ENCODE results near the gene TMEM240. TPM values are rescaled to one million over a fixed set of nuclear protein-coding genes. Genes with fewer than 3 reads are reported as not detected.

TMEM240 gene
- total and polyA plus RNA-seq, 10 of the 15 experiments (the other 5 are each of a cell fraction or from before 2014, with no cell fraction given), result 0.17 to 0.49 TPM; not detected in 8

DNA sequence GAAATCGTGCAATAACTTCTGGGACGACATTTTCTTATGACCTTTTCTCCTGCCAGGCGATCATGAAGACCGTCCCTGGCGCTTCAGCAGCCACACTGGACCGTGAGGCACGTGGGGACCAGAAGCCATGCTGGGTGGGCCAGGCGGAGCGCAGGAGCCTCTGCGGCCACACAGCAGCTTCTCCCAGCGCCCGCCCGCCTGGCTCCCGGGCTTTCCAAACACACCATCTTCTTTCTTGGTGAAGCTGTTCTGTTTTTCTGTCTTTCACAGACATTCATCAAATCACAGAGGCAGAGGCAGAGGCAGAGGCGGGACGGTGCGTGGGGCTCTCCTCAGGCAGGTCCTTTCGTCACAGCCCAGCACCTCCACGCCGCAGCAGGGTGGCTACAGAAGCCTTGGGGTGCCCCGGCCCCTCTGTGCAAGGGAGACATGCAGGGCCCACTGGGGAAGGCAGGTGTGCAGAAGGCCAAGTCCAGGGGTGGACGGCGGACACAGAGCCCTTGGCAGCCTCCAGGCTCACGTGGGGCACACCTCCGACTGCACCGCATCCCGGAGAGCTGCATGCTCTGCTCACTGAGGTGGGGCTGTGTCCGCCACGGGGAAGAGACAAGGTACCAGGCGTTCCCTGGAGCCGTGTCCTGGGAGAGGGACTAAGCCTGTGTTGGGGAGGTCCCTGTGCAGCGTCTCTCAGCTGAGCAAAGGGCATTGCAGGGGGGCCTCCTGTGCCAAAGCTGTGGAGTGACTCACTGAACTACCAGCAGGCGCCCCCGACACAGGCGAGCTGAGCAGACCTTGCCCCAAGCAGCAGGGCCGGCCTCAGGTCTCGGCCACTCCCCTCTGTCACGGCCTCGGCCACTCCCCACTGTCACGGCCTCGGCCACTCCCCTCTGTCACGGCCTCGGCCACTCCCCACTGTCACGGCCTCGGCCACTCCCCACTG is 2.6 kb upstream of the TMEM240 start:
- RAD21 ChIA-PET (ENCODE audit: unreplicated experiment), result no interaction called here
- Histone ChIP-seq H3K27me3 (replicated peaks in 1 of 2; ENCODE audit: control insufficient read depth in 2 of 2, insufficient read depth in 2 of 2, low read length in 1 of 2) (no peaks in the 10 kb centered on the region), H3K4me2 (ENCODE audit: control insufficient read depth, insufficient read depth) (no peak overlapping the region), H3K9ac (ENCODE audit: control insufficient read depth, insufficient read depth, low read length) (no peak overlapping the region), H4K20me1 (ENCODE audit: control insufficient read depth, insufficient read depth) (no peaks in the 10 kb centered on the region), H3K4me3 (no peak overlapping the region), H3K36me3 (ENCODE audit: control insufficient read depth in 2 of 2, insufficient read depth in 2 of 2, low read length in 1 of 2) (no peaks in the 10 kb centered on the region; a peak in 2 of 4 replicates), H3K9me3 (replicated peaks; ENCODE audit: control insufficient read depth, insufficient read depth, low read length) (no peaks in the 10 kb centered on the region), H3K27ac (ENCODE audit: control insufficient read depth, insufficient read depth) (no peak overlapping the region), H3K4me1 (ENCODE audit: control insufficient read depth, insufficient read depth, low read length) (no peaks in the 10 kb centered on the region), H2AFZ (ENCODE audit: control insufficient read depth, low read depth, low read length) (no peak overlapping the region), H3K79me2 (ENCODE audit: control insufficient read depth, insufficient read depth, low read length) (no peaks in the 10 kb centered on the region)
- DNase-seq (ENCODE audit: low read depth, low spot score) (no peak), ATAC-seq (no peak), FAIRE-seq (no peak)
- POLR2A ChIA-PET, result no interaction called here
- in situ Hi-C loops (cut with MboI) (no loop called here), intact Hi-C loops (cut with micrococcal nuclease; ENCODE audit: unreplicated experiment) (no loop called here)
- WGBS (ENCODE audit: insufficient coverage, insufficient replicate concordance, low lambda C conversion rate, missing lambda C conversion rate), result 80% methylated on average over 43 of the region's 45 CpGs
- BruUV-seq (replicated peaks), result no TSS peak
- SMC1A ChIA-PET (ENCODE audit: uncharacterized antibody, unreplicated experiment), result no interaction called here
- CTCF ChIA-PET, result no interaction called here
- TF ChIP-seq, protein P1, sequence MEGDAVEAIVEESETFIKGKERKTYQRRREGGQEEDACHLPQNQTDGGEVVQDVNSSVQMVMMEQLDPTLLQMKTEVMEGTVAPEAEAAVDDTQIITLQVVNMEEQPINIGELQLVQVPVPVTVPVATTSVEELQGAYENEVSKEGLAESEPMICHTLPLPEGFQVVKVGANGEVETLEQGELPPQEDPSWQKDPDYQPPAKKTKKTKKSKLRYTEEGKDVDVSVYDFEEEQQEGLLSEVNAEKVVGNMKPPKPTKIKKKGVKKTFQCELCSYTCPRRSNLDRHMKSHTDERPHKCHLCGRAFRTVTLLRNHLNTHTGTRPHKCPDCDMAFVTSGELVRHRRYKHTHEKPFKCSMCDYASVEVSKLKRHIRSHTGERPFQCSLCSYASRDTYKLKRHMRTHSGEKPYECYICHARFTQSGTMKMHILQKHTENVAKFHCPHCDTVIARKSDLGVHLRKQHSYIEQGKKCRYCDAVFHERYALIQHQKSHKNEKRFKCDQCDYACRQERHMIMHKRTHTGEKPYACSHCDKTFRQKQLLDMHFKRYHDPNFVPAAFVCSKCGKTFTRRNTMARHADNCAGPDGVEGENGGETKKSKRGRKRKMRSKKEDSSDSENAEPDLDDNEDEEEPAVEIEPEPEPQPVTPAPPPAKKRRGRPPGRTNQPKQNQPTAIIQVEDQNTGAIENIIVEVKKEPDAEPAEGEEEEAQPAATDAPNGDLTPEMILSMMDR (IDR thresholded peaks at IDR 0.05 in 2 of 3, conservative IDR thresholded peaks at IDR 0.05 in 1 of 3; ENCODE audit: control insufficient read depth in 2 of 3, extremely low read depth in 1 of 3, insufficient read depth in 1 of 3, low read depth in 3 of 3, low read length in 3 of 3), result no peak

All from GM12878 (cell line).